ENCODE measurements around the gene CHRNA1.
"Not testable (repeated sequence)": the region's sequence is repeated elsewhere in the genome, so short reads cannot be mapped to it uniquely, and the experiment has no call there.

Gene CHRNA1

DNA sequence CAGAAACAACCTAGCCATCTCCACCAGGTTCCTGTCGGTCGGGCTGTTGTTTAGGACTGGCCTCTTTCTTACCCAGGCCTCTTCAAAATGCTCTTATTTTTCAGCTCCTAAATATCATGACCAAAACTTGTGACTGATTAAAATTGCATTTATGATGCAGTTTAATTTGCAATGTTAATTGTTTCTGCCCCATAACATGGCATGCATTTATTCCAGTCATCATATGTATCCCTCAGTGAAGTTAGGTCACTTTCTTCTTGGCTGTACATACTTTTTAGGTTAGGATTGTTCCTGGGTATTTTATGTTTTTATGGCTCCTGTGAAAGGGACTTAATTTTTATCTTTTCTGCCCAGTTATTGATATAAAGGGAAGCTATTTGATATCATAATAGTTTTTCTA lies 50.6 kb downstream of the CHRNA1 start:
- no peak for DNase-seq (ENCODE audit: low read depth)

DNA sequence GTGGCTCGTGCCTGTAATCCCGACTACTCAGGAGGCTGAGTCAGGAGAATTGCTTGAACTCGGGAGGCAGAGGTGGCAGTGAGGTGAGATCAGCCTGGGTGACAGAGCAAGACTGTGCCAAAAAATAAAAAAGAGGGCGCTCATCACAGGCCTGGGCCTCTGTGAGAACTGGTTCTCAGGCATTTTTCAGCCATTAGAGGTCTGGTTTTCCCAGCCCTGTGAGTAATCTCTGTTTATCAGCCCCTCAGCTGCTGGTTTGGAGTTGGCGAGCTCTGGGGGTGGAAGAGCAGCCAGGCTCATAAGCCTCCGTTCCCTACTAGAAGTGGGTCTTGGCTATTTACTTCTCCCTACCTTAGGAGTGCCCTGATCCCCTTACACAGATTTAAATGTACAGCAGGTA lies 53.1 kb downstream of the CHRNA1 start:
- DNase-seq (ENCODE audit: low read depth), result no peak

DNA sequence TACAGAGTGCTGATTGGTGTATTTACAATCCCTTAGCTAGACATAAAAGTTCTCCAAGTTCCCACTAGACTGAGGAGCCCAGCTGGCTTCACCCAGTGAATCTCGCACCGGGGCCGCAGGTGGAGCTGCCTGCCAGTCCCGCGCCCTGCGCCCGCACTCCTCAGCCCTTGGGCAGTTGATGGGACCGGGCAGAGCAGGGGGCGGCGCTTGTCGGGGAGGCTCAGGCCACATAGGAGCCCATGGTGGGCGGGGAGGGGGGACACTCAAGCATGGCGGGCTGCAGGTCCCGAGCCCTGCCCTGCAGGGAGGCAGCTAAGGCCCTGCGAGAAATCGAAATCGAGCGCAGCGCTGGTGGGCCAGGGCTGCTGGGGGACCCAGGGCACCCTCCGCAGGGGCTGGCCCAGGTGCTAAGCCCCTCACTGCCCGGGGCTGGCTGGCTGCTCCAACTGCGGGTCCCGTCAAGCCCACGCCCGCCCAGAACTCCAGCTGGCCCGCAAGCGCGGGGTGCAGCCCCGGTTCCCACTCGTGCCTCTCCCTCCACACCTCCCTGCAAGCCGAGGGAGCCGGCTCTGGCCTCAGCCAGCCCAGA lies 54.8 kb downstream of the CHRNA1 start:
- DNase-seq (ENCODE audit: low read depth), result not testable (repeated sequence)

DNA sequence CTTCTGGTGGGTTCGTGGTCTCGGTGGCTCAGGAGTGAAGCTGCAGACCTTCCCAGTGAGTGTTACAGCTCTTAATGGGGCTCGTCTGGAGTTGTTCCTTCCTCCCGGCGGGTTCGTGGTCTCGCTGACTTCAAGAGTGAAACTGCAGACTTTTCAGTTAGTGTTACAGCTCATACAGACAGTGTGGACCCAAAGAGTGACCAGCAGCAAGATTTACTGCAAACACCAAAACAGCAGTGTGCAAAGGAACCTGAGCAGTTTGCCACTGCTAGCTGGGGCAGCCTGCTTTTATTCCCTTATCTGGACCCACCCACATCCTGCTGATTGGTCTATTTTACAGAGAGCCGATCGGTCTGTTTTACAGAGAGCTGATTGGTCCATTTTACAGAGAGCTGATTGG lies 55.6 kb downstream of the CHRNA1 start:
- no peak for DNase-seq (ENCODE audit: low read depth)

DNA sequence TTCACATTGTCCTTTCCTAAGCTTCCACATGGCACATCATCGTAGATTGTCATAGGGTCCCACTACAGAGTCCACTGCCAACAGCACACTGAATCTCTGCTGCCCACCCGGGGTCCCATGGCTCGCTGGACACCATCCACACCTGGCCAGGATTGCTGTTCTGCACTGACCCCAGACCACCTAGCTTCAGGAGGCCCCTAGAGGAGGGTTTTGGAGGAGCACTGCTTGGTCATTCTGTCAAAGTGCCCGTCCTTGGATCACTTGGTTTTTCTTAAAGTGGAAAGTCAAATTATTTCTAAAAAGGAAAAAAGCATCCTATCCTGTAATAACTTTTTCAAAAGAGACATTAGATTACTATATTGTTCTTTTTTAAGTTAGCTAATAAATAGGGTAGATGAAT lies 59.0 kb downstream of the CHRNA1 start:
- DNase-seq (ENCODE audit: low read depth), result no peak

DNA sequence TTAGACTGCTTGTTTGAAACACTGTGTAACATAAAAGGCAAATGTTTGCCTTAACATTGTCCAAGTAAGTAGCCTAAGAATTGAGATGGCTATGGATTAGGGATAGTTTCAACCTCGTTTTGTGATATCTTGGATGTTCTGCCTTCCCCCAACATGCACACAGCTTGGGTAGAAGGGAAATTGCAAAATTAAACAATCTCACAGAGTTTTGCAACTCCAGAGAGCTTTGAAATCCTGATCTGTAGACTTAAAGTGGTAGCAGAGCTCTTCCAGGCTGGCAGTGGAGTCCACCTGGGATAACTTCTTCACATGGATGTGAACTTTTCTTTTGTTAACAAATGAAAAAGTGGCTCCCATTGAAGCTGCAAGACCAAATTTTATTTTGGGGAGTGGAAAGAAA lies 59.6 kb downstream of the CHRNA1 start:
- no peak for DNase-seq (ENCODE audit: low read depth)

DNA sequence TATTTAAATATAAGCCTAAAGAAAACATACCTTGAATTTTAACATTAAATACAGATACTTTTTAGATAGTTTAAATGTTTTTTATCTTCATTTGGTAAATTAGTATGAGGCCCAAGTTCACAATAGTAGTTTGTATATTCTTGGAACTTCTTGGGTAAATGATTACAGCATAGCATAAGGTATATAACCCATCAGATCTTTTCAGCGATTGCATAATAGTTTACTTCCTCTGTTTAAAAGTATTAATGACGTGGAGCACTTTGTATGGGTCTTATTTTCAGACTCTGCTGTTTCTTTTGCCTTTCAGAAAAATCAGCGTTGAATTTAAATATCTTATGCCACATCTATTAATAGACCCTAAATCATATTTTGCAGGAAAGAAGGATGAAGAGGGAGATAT lies 60.2 kb downstream of the CHRNA1 start:
- DNase-seq (ENCODE audit: low read depth), result no peak

DNA sequence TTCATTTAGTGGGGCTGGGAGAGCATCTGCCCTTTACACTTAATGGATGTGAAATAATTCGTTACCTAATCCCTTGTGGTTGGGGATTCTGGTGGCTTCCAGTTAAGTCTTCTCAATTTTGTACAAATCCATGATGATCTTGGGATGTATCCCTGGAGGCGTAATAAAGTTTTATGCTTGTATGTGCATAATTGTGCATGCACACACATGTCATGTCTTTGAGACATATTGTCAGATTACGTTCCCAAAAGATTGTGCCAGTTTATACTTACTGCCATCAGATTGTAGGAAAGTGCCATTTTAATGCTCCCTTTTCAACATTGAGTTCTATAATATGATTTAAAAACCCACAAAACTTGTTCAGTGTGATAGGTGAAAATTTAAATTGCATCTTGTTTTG lies 60.8 kb downstream of the CHRNA1 start:
- DNase-seq (ENCODE audit: low read depth), result no peak

DNA sequence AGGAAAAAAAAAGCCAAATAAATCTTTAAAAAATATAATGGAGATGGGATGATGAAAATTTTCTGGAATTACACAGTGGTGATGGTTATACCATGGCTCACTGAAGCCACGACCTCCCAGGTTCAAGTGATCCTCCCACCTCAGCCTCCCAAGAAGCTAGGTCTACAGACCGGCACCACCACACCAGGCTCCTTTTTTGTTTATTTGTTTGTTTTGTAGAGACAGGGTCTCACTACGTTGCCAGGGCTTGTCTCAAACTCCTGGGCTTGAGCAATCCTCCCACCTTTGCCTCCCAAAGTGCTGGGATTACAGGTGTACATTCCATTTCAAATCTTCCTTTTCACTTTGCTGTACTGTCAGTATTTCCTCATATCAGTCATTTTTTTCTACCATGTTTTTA lies 61.7 kb downstream of the CHRNA1 start:
- DNase-seq (ENCODE audit: low read depth), result no peak

DNA sequence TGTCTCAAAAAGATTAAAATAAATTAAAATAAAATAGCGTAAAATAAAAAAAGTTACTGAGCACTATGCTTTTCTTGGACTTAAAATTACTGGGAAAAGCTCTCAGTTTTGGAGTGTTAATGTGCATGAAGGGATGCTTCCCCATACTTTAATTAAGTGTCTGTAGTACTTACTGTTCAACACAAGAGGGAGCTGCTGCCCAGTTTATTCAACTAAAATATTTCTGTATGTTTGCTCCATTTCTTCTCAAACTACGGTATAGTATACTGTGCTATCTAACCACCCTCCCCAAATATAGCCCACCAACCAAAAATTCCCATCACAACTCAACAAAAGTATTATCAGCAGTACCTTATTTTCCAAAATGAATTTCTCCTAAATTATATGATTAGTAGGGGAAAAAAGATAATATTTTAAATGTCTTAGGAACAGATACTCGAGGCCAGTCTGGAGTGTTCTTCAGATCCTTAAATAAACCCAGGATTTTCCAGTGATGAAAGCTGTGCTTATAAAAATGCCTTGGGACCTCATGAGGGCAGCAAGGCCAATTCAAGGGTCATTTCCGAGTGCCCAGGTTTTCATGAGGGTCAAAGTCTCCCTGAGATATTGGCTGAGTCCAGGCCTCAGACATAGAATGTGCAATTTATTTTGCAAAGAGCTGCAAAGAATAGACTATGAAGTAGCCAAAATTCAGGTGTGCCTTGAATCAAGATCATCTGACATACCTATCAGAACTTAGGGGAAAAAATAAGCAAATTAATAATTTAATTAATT lies 64.1 kb downstream of the CHRNA1 start:
- DNase-seq (ENCODE audit: low read depth), result no peak
